GM12801 (cell line): ENCODE measurements around the gene GK.

ENCODE experiments used
- CTCF ChIP-seq: IDR thresholded peaks from one replicate; pipeline ENCODE4 v1.5.1; 2011; ENCODE audit warnings: control low read depth; ENCODE audit not compliant: insufficient read length; ENCODE audit errors: extremely low read depth

The GK gene

GRCh38 chrX:30733852-30734660 lies 80.8 kb downstream of the GK start:
- TF ChIP-seq CTCF: no peak

- TF ChIP-seq CTCF: no peak
These were observed 81.6 kb downstream of the GK start for GRCh38 chrX:30734782-30735181.

- no peak for TF ChIP-seq CTCF
These were observed 82.6 kb downstream of the GK start for GRCh38 chrX:30735839-30736238.

GRCh38 chrX:30741545-30741944 lies 88.3 kb downstream of the GK start:
- no peak for TF ChIP-seq CTCF

GRCh38 chrX:30748342-30748960 lies 95.2 kb downstream of the GK start:
- TF ChIP-seq CTCF: no peak

- no peak for TF ChIP-seq CTCF
These were observed 98.3 kb downstream of the GK start for GRCh38 chrX:30751497-30751896.

- TF ChIP-seq CTCF: no peak
These were observed 109.5 kb downstream of the GK start for GRCh38 chrX:30762755-30763154.
